H1 (cell line): Measurements from ENCODE around the gene PPP1R7. TPM values are rescaled to one million over a fixed set of nuclear protein-coding genes. Genes with fewer than 3 reads are reported as not detected.

Experiments used
- CTCF ChIA-PET: fragments of 300-600 bp; sonication (Branson Sonifier 250); formaldehyde crosslinking; loops from one replicate; lab custom pipeline; 2021; ENCODE audit not compliant: partially characterized antibody; lab: Charles Lee
- POLR2A ChIA-PET: fragments of 300-600 bp; sonication (Branson Sonifier 250); formaldehyde crosslinking; loops from one replicate; lab custom pipeline; 2021; ENCODE audit warnings: inconsistent platforms; ENCODE audit not compliant: partially characterized antibody; lab: Charles Lee
- DNase-seq, 2 experiments: peaks; one replicate each; pipeline versions ENCODE4 v3.0.0 to v3.0.0-alpha.2; 2010 to 2022; ENCODE audit warnings: low spot score in 2 of 2, low read depth in 1 of 2, mixed read lengths in 1 of 2
- FAIRE-seq: peaks from 2 replicates; lab custom pipeline; 2011; peaks lifted over from hg19 to GRCh38; lab: Jason Lieb, UNC
- H2AFZ ChIP-seq: 2 replicates; pipeline ENCODE4 v1.8.1; 2012; ENCODE audit warnings: low read length, inconsistent platforms
- H2AK5ac ChIP-seq: 2 replicates; pipeline ENCODE4 v1.6.1; 2013; ENCODE audit warnings: low read depth, low read length
- H2BK120ac ChIP-seq: replicated peaks from 2 replicates; pipeline ENCODE3; 2013; ENCODE audit warnings: low read depth, low read length, inconsistent platforms
- H2BK12ac ChIP-seq: 2 replicates; pipeline ENCODE4 v1.6.1; 2013; ENCODE audit warnings: low read depth, low read length
- H2BK15ac ChIP-seq: 2 replicates; pipeline ENCODE4 v1.6.1; 2013; ENCODE audit warnings: low read length
- H2BK20ac ChIP-seq: 2 replicates; pipeline ENCODE4 v1.6.1; 2013; ENCODE audit warnings: low read length
- H2BK5ac ChIP-seq: 2 replicates; pipeline ENCODE4 v1.6.1; 2013; ENCODE audit warnings: low read depth, low read length
- H3K14ac ChIP-seq: 2 replicates; pipeline ENCODE4 v1.6.1; 2013; ENCODE audit warnings: inconsistent platforms; ENCODE audit not compliant: insufficient read length
- H3K18ac ChIP-seq: 2 replicates; pipeline ENCODE4 v1.6.1; 2013; ENCODE audit warnings: low read length; ENCODE audit errors: extremely low read depth
- H3K23ac ChIP-seq: 2 replicates; pipeline ENCODE4 v1.6.1; 2013; ENCODE audit warnings: inconsistent platforms; ENCODE audit not compliant: insufficient read length
- H3K23me2 ChIP-seq: 2 replicates; pipeline ENCODE4 v1.6.1; 2013; ENCODE audit warnings: low read depth, low read length
- H3K27ac ChIP-seq: 2 replicates; pipeline ENCODE4 v1.6.1; 2011; ENCODE audit warnings: low read depth, low read length, inconsistent platforms
- H3K27me3 ChIP-seq, 4 experiments: replicated peaks in 1 of 4; 1 replicate in 1 of 4; 2 replicates in 3 of 4; pipeline versions ENCODE4 v1.6.1 to v1.8.1; 2011 to 2013; ENCODE audit warnings: low read length in 3 of 4, mild to moderate bottlenecking in 3 of 4, inconsistent platforms in 2 of 4, mixed read lengths in 2 of 4, moderate library complexity in 1 of 4; ENCODE audit not compliant: control insufficient read depth in 3 of 4, insufficient read depth in 3 of 4; ENCODE audit errors: extremely low read depth in 1 of 4
- H3K36me3 ChIP-seq, 4 experiments: 2 replicates each; pipeline versions ENCODE4 v1.6.1 to v1.8.1; 2011 to 2013; ENCODE audit warnings: mild to moderate bottlenecking in 4 of 4, low read length in 3 of 4, moderate library complexity in 2 of 4, control low read depth in 1 of 4, inconsistent platforms in 1 of 4; ENCODE audit not compliant: insufficient read depth in 4 of 4, control insufficient read depth in 2 of 4
- H3K4ac ChIP-seq: replicated peaks from 2 replicates; pipeline ENCODE3; 2013; ENCODE audit warnings: low read length, low read depth, mixed read lengths, inconsistent platforms; ENCODE audit not compliant: insufficient read length
- H3K4me1 ChIP-seq, 4 experiments: replicated peaks in 1 of 4; 1 replicate in 1 of 4; 2 replicates in 3 of 4; pipeline versions ENCODE4 v1.6.1 to v1.8.1; 2011 to 2013; ENCODE audit warnings: low read length in 3 of 4, inconsistent platforms in 2 of 4, mixed read lengths in 1 of 4; ENCODE audit not compliant: insufficient read depth in 4 of 4, control insufficient read depth in 3 of 4
- H3K4me2 ChIP-seq, 2 experiments: 2 replicates each; pipeline versions ENCODE4 v1.6.1 to v1.8.1; 2011 to 2013; ENCODE audit warnings: low read depth in 2 of 2, low read length in 2 of 2, control low read depth in 1 of 2, inconsistent platforms in 1 of 2, mild to moderate bottlenecking in 1 of 2; ENCODE audit not compliant: insufficient read depth in 1 of 2
- H3K4me3 ChIP-seq, 4 experiments: fragments of 200-600, 300-600 bp in 1 of 4; sonication (generic), shearing (Covaris generic), sonication (Bioruptor Twin) in 1 of 4; 2 replicates each; pipeline versions ENCODE4 v1.5.1 to v1.8.1; 2011 to 2016; ENCODE audit warnings: low read length in 4 of 4, low read depth in 3 of 4, control low read depth in 2 of 4, inconsistent platforms in 2 of 4, mild to moderate bottlenecking in 2 of 4, mixed read lengths in 1 of 4, moderate library complexity in 1 of 4; ENCODE audit not compliant: insufficient read depth in 2 of 4; ENCODE audit errors: extremely low read depth in 1 of 4
- H3K56ac ChIP-seq: replicated peaks from 2 replicates; pipeline ENCODE3; 2013; ENCODE audit warnings: low read depth, mild to moderate bottlenecking, mixed read lengths, low read length, inconsistent platforms; ENCODE audit not compliant: insufficient read length
- H3K79me1 ChIP-seq: 2 replicates; pipeline ENCODE4 v1.6.1; 2013; ENCODE audit warnings: low read depth, low read length, control low read depth
- H3K79me2 ChIP-seq, 2 experiments: 2 replicates each; pipeline versions ENCODE4 v1.6.1 to v1.8.1; 2012 to 2013; ENCODE audit warnings: low read length in 2 of 2, mild to moderate bottlenecking in 2 of 2, inconsistent platforms in 1 of 2; ENCODE audit not compliant: insufficient read depth in 2 of 2, control insufficient read depth in 1 of 2
- H3K9ac ChIP-seq, 4 experiments: replicated peaks in 1 of 4; 1 replicate in 1 of 4; 2 replicates in 3 of 4; pipeline versions ENCODE4 v1.6.1 to v1.8.1; 2011 to 2013; ENCODE audit warnings: low read depth in 3 of 4, low read length in 3 of 4, control low read depth in 2 of 4, mild to moderate bottlenecking in 2 of 4, moderate library complexity in 2 of 4, inconsistent platforms in 1 of 4; ENCODE audit errors: extremely low read depth in 1 of 4
- H3K9me3 ChIP-seq, 2 experiments: 2 replicates each; pipeline versions ENCODE4 v1.6.1 to v1.8.1; 2012 to 2013; ENCODE audit warnings: mild to moderate bottlenecking in 2 of 2, moderate library complexity in 2 of 2, control low read depth in 1 of 2, inconsistent platforms in 1 of 2, low read depth in 1 of 2, low read length in 1 of 2, mixed read lengths in 1 of 2; ENCODE audit not compliant: insufficient read depth in 2 of 2
- H4K20me1 ChIP-seq, 2 experiments: replicated peaks in 1 of 2; 2 replicates each; pipeline versions ENCODE3 to v1.8.1; 2011 to 2013; ENCODE audit warnings: inconsistent platforms in 2 of 2, low read length in 2 of 2, mild to moderate bottlenecking in 1 of 2; ENCODE audit not compliant: insufficient read depth in 2 of 2, control insufficient read depth in 1 of 2
- H4K5ac ChIP-seq: 2 replicates; pipeline ENCODE4 v1.6.1; 2013; ENCODE audit warnings: low read length, low read depth, mixed read lengths, inconsistent platforms; ENCODE audit not compliant: insufficient read length
- H4K8ac ChIP-seq: 2 replicates; pipeline ENCODE4 v1.8.0; 2013; ENCODE audit warnings: mild to moderate bottlenecking, moderate library complexity, low read length, inconsistent platforms; ENCODE audit not compliant: insufficient read depth; ENCODE audit errors: extremely low read depth
- H4K91ac ChIP-seq: replicated peaks from 2 replicates; pipeline ENCODE3; 2013; ENCODE audit warnings: low read length, mixed read lengths, inconsistent platforms; ENCODE audit not compliant: insufficient read length
- ASH2L ChIP-seq: fragments of 200-600, 300-600 bp; sonication (generic); IDR thresholded peaks from one replicate; pipeline ENCODE4 v1.7.1; 2017; ENCODE audit warnings: low read length
- BACH1 ChIP-seq: IDR thresholded peaks from 2 replicates; pipeline ENCODE4 v1.6.1; 2012; ENCODE audit warnings: low read length, improper control_type of control experiment
- BCL11A ChIP-seq, 2 experiments: IDR thresholded peaks; one replicate each; pipeline ENCODE4 v1.6.1; 2011; ENCODE audit warnings: low read depth in 2 of 2, low read length in 2 of 2, mild to moderate bottlenecking in 2 of 2
- CHD2 ChIP-seq: IDR thresholded peaks from 2 replicates; pipeline ENCODE4 v1.6.1; 2012; ENCODE audit warnings: low read length, improper control_type of control experiment
- EP300 ChIP-seq, 2 experiments: IDR thresholded peaks; 1 replicate in 1 of 2; 2 replicates in 1 of 2; pipeline ENCODE4 v1.6.1; 2011 to 2012; ENCODE audit warnings: low read depth in 2 of 2, low read length in 2 of 2, mild to moderate bottlenecking in 2 of 2, borderline replicate concordance in 1 of 2, inconsistent platforms in 1 of 2, moderate library complexity in 1 of 2
- KDM1A ChIP-seq: fragments of 200-600, 300-600 bp; sonication (generic); IDR thresholded peaks from 2 replicates; pipeline ENCODE4 v1.7.1; 2016; ENCODE audit warnings: mild to moderate bottlenecking, low read length, borderline replicate concordance
- MAX ChIP-seq: IDR thresholded peaks from 2 replicates; pipeline ENCODE4 v1.6.1; 2012; ENCODE audit warnings: inconsistent platforms
- RBBP5 ChIP-seq: IDR thresholded peaks from 2 replicates; pipeline ENCODE4 v1.7.1; 2012; ENCODE audit warnings: low read depth, mild to moderate bottlenecking, inconsistent platforms, low read length, moderate library complexity, borderline replicate concordance
- RNF2 ChIP-seq: fragments of 200-900, 300-1000 bp; sonication (generic); IDR thresholded peaks from 2 replicates; pipeline ENCODE4 v1.7.1; 2016; ENCODE audit warnings: borderline replicate concordance, low read depth, mild to moderate bottlenecking, antibody characterized with exemption, low read length; ENCODE audit not compliant: poor library complexity, severe bottlenecking; ENCODE audit errors: missing control alignments
- TAF1 ChIP-seq: IDR thresholded peaks from 2 replicates; pipeline ENCODE4 v1.6.1; 2011; ENCODE audit warnings: mild to moderate bottlenecking, low read depth, low read length
- TBP ChIP-seq: IDR thresholded peaks from 2 replicates; pipeline ENCODE4 v1.6.1; 2011; ENCODE audit warnings: low read depth, low read length, improper control_type of control experiment
- TEAD4 ChIP-seq: IDR thresholded peaks from 2 replicates; pipeline ENCODE4 v1.6.1; 2012; ENCODE audit warnings: low read depth, low read length, inconsistent platforms, mixed read lengths
- WGBS, 2 experiments: shearing (Covaris generic) in 1 of 2; methylation state at CpG; one replicate each; pipeline versions ENCODE4 v1.1.6 to v1.1.7; 2013 to 2015; ENCODE audit warnings: low lambda C conversion rate in 2 of 2, mixed read lengths in 2 of 2, inconsistent platforms in 1 of 2, low coverage in 1 of 2, missing lambda C conversion rate in 1 of 2; ENCODE audit not compliant: insufficient replicate concordance in 2 of 2, insufficient coverage in 1 of 2, insufficient read length in 1 of 2; ENCODE audit errors: extremely low coverage in 1 of 2, missing lambda C conversion rate in 1 of 2; 5-methylcytosine and 5-hydroxymethylcytosine counted together
- polyA plus RNA-seq, 7 experiments: library from polyadenylated mRNA; depleted of rRNA in 3 of 7; stranded (reverse) in 5 of 7; unstranded in 2 of 7; fragments of >200 nt in 5 of 7; fragments of 200-250 nt in 2 of 7; gene quantifications; 1 replicate in 5 of 7; 2 replicates in 1 of 7; 4 replicates in 1 of 7; pipeline versions ENCODE4 v1.2.1 to v1.2.3, GENCODE V29; 2011 to 2013; ENCODE audit warnings: missing spikeins in 2 of 7, mixed read lengths in 2 of 7
- total RNA-seq: library from RNA; stranded (reverse); fragmentation: NEBNext Ultra II Directional; extraction: Animal tissue kit (Norgen Biotek cat#: 25700); gene quantifications from 2 replicates; pipeline ENCODE4 v1.2.1, GENCODE V29; 2021
- TF ChIP-seq, protein P1 (sequence below): IDR thresholded peaks from 2 replicates; pipeline ENCODE4 v1.6.1; 2011; ENCODE audit warnings: low read depth, mild to moderate bottlenecking, low read length; ENCODE audit not compliant: insufficient read depth

PPP1R7 gene
- total and polyA plus RNA-seq, 2 of the 8 experiments (the other 6 are each of a cell fraction or from before 2014, with no cell fraction given) = 22.2 to 64.0 TPM

- 96% methylated on average over 16 of the region's 16 CpGs; no CpG with 5 or more reads in 1 of the 2 experiments for WGBS, 2 experiments
- Histone ChIP-seq H2BK5ac (no peak overlapping the region), H3K9ac (no peak overlapping the region), H2AK5ac (no peak overlapping the region), H3K23me2 (no peaks in the 10 kb centered on the region), H3K27me3 (no peaks in the 10 kb centered on the region; a peak in 1 of 7 replicates), H4K5ac (no peak overlapping the region), H2AFZ (no peak overlapping the region), H4K20me1 (peaks cover 0 to 13% of the 10 kb centered on the region in 2 experiments), H3K56ac (no peak overlapping the region), H4K91ac (no peak overlapping the region), H3K79me1 (no peaks in the 10 kb centered on the region; the same call in 1 of the 2 replicates), H3K4me1 (no peaks in the 10 kb centered on the region), H3K36me3 (peaks cover 6 to 29% (median 16%) of the 10 kb centered on the region in 4 experiments; a peak in 7 of 8 replicates), H3K4me2 (no peak overlapping the region), H3K4ac (no peak overlapping the region), H3K27ac (no peak overlapping the region), H2BK12ac (no peak overlapping the region), H2BK15ac (no peak overlapping the region), H3K79me2 (no peaks in the 10 kb centered on the region), H3K14ac (no peak overlapping the region), H4K8ac (no peak overlapping the region; the same call in 1 of the 2 replicates), H2BK20ac (no peak overlapping the region), H3K4me3 (no peak overlapping the region), H3K9me3 (no peaks in the 10 kb centered on the region), H2BK120ac (no peak overlapping the region), H3K18ac (no peak overlapping the region), H3K23ac (no peak overlapping the region)
- DNase-seq (no peak), FAIRE-seq (no peak)
- POLR2A ChIA-PET = no interaction called here
- CTCF ChIA-PET = interaction anchor here (1.4 kb wide), 1 partner anchor 19 kb away, joined by 3 read pairs; no protein-coding TSS in a partner anchor
- TF ChIP-seq RBBP5 (no peak), TAF1 (no peak), BACH1 (no peak), BCL11A (IDR thresholded peaks at IDR 0.05; ENCODE audit: low read depth in 2 of 2, low read length in 2 of 2) (no peak), RNF2 (no peak), CHD2 (no peak), TEAD4 (no peak), TBP (no peak), MAX (no peak), KDM1A (no peak), EP300 (IDR thresholded peaks at IDR 0.05; ENCODE audit: borderline replicate concordance in 1 of 2, low read depth in 2 of 2, low read length in 2 of 2) (no peak), ASH2L (no peak)
- TF ChIP-seq, protein P1, sequence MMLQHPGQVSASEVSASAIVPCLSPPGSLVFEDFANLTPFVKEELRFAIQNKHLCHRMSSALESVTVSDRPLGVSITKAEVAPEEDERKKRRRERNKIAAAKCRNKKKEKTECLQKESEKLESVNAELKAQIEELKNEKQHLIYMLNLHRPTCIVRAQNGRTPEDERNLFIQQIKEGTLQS = no peak
These were observed 11.8 kb upstream of the PPP1R7 start for GRCh38 chr2:241138471-241138870.
